ENCODE data around the gene KLK1.
"Not testable (repeated sequence)": the region's sequence is repeated elsewhere in the genome, so short reads cannot be mapped to it uniquely, and the experiment has no call there.

The KLK1 gene

GRCh38 chr19:50817941-50818858 lies 5.4 kb downstream of the KLK1 start:
- no peak for DNase-seq (ENCODE audit: low read depth in 2 of 3, low spot score in 2 of 3)

GRCh38 chr19:50815439-50815838 lies 8.1 kb downstream of the KLK1 start:
- DNase-seq (ENCODE audit: low read depth in 2 of 3, low spot score in 2 of 3), result no peak

GRCh38 chr19:50814883-50815282 lies 8.7 kb downstream of the KLK1 start:
- DNase-seq (ENCODE audit: low read depth in 2 of 3, low spot score in 2 of 3), result no peak

GRCh38 chr19:50812474-50812873 lies 11.1 kb downstream of the KLK1 start:
- no peak for DNase-seq (ENCODE audit: low read depth in 2 of 3, low spot score in 2 of 3)

GRCh38 chr19:50811622-50812238 lies 11.9 kb downstream of the KLK1 start:
- not testable (repeated sequence) for DNase-seq (ENCODE audit: low read depth in 2 of 3, low spot score in 2 of 3)

- no peak for DNase-seq (ENCODE audit: low read depth in 2 of 3, low spot score in 2 of 3)
Observed at GRCh38 chr19:50808856-50809255, 14.7 kb downstream of the KLK1 start.

GRCh38 chr19:50804420-50805272 lies 18.9 kb downstream of the KLK1 start:
- peak; percentile 84 to 94 (median 90) for DNase-seq (ENCODE audit: low read depth in 2 of 3, low spot score in 2 of 3)

GRCh38 chr19:50803633-50804419 lies 19.8 kb downstream of the KLK1 start:
- no peak for DNase-seq (ENCODE audit: low read depth in 2 of 3, low spot score in 2 of 3)

- DNase-seq (ENCODE audit: low read depth in 2 of 3, low spot score in 2 of 3), result no peak
Observed at GRCh38 chr19:50801107-50801506, 22.5 kb downstream of the KLK1 start.

- DNase-seq (ENCODE audit: low read depth in 2 of 3, low spot score in 2 of 3), result no peak
Observed at GRCh38 chr19:50799547-50799851, 24.1 kb downstream of the KLK1 start.

GRCh38 chr19:50798659-50799546 lies 24.7 kb downstream of the KLK1 start:
- DNase-seq (ENCODE audit: low read depth in 2 of 3, low spot score in 2 of 3), result no peak

GRCh38 chr19:50797781-50798658 lies 25.6 kb downstream of the KLK1 start:
- no peak for DNase-seq (ENCODE audit: low read depth in 2 of 3, low spot score in 2 of 3)

- DNase-seq (ENCODE audit: low read depth in 2 of 3, low spot score in 2 of 3), result no peak
Observed at GRCh38 chr19:50797429-50797780, 26.2 kb downstream of the KLK1 start.

GRCh38 chr19:50796634-50797428 lies 26.8 kb downstream of the KLK1 start:
- DNase-seq (ENCODE audit: low read depth in 2 of 3, low spot score in 2 of 3), result no peak

- DNase-seq (ENCODE audit: low read depth in 2 of 3, low spot score in 2 of 3), result no peak
Observed at GRCh38 chr19:50796128-50796633, 27.4 kb downstream of the KLK1 start.

- no peak for DNase-seq (ENCODE audit: low read depth in 2 of 3, low spot score in 2 of 3)
Observed at GRCh38 chr19:50795664-50796073, 27.9 kb downstream of the KLK1 start.

GRCh38 chr19:50794876-50795663 lies 28.5 kb downstream of the KLK1 start:
- DNase-seq (ENCODE audit: low read depth in 2 of 3, low spot score in 2 of 3), result peak in 2 of 3 experiments; percentile 35 to 51

Data from activated CD8-positive, alpha-beta memory T cell treated with anti-CD3 and anti-CD28 coated beads for 48 hours (primary cell).